ENCODE measurements around the gene UBL4B. TPM values are rescaled to one million over a fixed set of nuclear protein-coding genes. Genes with fewer than 3 reads are reported as not detected.

The UBL4B gene
- total RNA-seq, 4 donors from 2014 or later = 0.48 to 1.8 (median 1.1) TPM; not detected in 1

- H3K9me3 ChIP-seq = no peaks in the 10 kb centered on the region
- DNase-seq (ENCODE audit: low spot score in 2 of 2) = no peak
- TF ChIP-seq EP300 (IDR thresholded peaks at IDR 0.05) (no peak), POLR2A (IDR thresholded peaks at IDR 0.05) (no peak), POLR2AphosphoS5 (IDR thresholded peaks at IDR 0.05) (no peak), CTCF (IDR thresholded peaks at IDR 0.05) (no peak)
- no peak overlapping the region for H3K27ac ChIP-seq
- peaks cover 18% of the 10 kb centered on the region for H3K4me1 ChIP-seq
- no peaks in the 10 kb centered on the region for H3K36me3 ChIP-seq
- H3K27me3 ChIP-seq = peaks cover 9% of the 10 kb centered on the region
- 80% methylated on average over 5 of the region's 5 CpGs for WGBS
- H3K4me3 ChIP-seq = no peak overlapping the region
These were observed 26.6 kb upstream of the UBL4B start for GRCh38 chr1:110085671-110086070.

GRCh38 chr1:110086961-110087360 lies 25.3 kb upstream of the UBL4B start:
- Histone ChIP-seq H3K27me3 (peaks cover 9% of the 10 kb centered on the region), H3K4me3 (no peak overlapping the region), H3K36me3 (no peaks in the 10 kb centered on the region), H3K27ac (no peak overlapping the region), H3K9me3 (no peaks in the 10 kb centered on the region), H3K4me1 (peaks cover 18% of the 10 kb centered on the region)
- TF ChIP-seq POLR2AphosphoS5 (IDR thresholded peaks at IDR 0.05) (no peak), EP300 (IDR thresholded peaks at IDR 0.05) (no peak), POLR2A (IDR thresholded peaks at IDR 0.05) (no peak)
- no peak for DNase-seq (ENCODE audit: low spot score in 2 of 2)
- 80% methylated on average over 4 of the region's 4 CpGs for WGBS

GRCh38 chr1:110087812-110088738 lies 24.2 kb upstream of the UBL4B start:
- peaks cover 18% of the 10 kb centered on the region for H3K4me1 ChIP-seq
- WGBS = 46% methylated on average over 14 of the region's 15 CpGs
- no peak overlapping the region for H3K27ac ChIP-seq
- no peak for DNase-seq (ENCODE audit: low spot score in 2 of 2)
- H3K4me3 ChIP-seq = no peak overlapping the region
- no peaks in the 10 kb centered on the region for H3K9me3 ChIP-seq
- no peaks in the 10 kb centered on the region for H3K36me3 ChIP-seq
- TF ChIP-seq CTCF (IDR thresholded peaks at IDR 0.05) (peak; percentile 21 to 75), POLR2AphosphoS5 (IDR thresholded peaks at IDR 0.05) (no peak)
- peaks cover 3% of the 10 kb centered on the region for H3K27me3 ChIP-seq

- TF ChIP-seq EP300 (IDR thresholded peaks at IDR 0.05) = no peak
- TF ChIP-seq CTCF (IDR thresholded peaks at IDR 0.05) = no peak
- TF ChIP-seq POLR2A (IDR thresholded peaks at IDR 0.05) = no peak
- no peak for TF ChIP-seq POLR2AphosphoS5 (IDR thresholded peaks at IDR 0.05)
- no peak for DNase-seq (ENCODE audit: low spot score in 2 of 2)
- 75% methylated on average over 10 of the region's 10 CpGs for WGBS
These were observed 23.4 kb upstream of the UBL4B start for GRCh38 chr1:110088739-110089316.

GRCh38 chr1:110089561-110090275 lies 22.5 kb upstream of the UBL4B start:
- Histone ChIP-seq H3K4me3 (no peak overlapping the region), H3K9me3 (no peaks in the 10 kb centered on the region), H3K4me1 (peaks cover 3% of the 10 kb centered on the region), H3K36me3 (no peaks in the 10 kb centered on the region), H3K27me3 (peaks cover 6% of the 10 kb centered on the region), H3K27ac (no peak overlapping the region)
- TF ChIP-seq EP300 (IDR thresholded peaks at IDR 0.05) (no peak), POLR2AphosphoS5 (IDR thresholded peaks at IDR 0.05) (no peak), POLR2A (IDR thresholded peaks at IDR 0.05) (no peak), CTCF (IDR thresholded peaks at IDR 0.05) (no peak)
- 76% methylated on average over 6 of the region's 7 CpGs for WGBS
- no peak for DNase-seq (ENCODE audit: low spot score in 2 of 2)

More at GRCh38 chr1:110088739-110089316, 23.4 kb upstream of the UBL4B start:
- Histone ChIP-seq H3K4me3 (no peak overlapping the region), H3K36me3 (no peaks in the 10 kb centered on the region), H3K9me3 (no peaks in the 10 kb centered on the region), H3K27ac (no peak overlapping the region), H3K4me1 (peaks cover 12% of the 10 kb centered on the region), H3K27me3 (peaks cover 3% of the 10 kb centered on the region)

Data from suprapubic skin (tissue), 4 donors.